Bladder microvascular endothelial cell (primary cell): ENCODE data around the gene KLKB1. TPM values are rescaled to one million over a fixed set of nuclear protein-coding genes. Genes with fewer than 3 reads are reported as not detected.

Experiments used
- total RNA-seq: library from RNA; depleted of rRNA; stranded (reverse); fragments of >200 nt; gene quantifications from 2 replicates; pipeline ENCODE4 v1.2.3, GENCODE V29; 2014

KLKB1 gene
- 0.06 and 0.16 TPM in 2 replicates for total RNA-seq

GRCh38 chr4:186227221-186227620 is at the start of gene KLKB1:
TSS of gene KLKB1 (plus strand) at chr4:186227507. CDS start at chr4:186228196, 689 bp downstream.

GRCh38 chr4:186191200-186192065 is 35.9 kb upstream of the KLKB1 start, which contains the start of gene CYP4V2:
TSS of gene CYP4V2 (plus strand) at chr4:186191567. CDS start at chr4:186191824, 257 bp downstream.

GRCh38 chr4:186265683-186266652 is 38.7 kb downstream of the KLKB1 start, which contains the start of gene F11:
TSS of gene F11 (plus strand) at chr4:186266189. CDS start at chr4:186267137, 948 bp downstream.

Other genes with a start within 250 kb of the KLKB1 start
- 1.6 and 1.9 TPM in 2 replicates for gene TLR3, start 158.4 kb upstream of the KLKB1 start, total RNA-seq
- gene FAM149A, start 122.8 kb upstream of the KLKB1 start, total RNA-seq: 0.19 and 0.32 TPM in 2 replicates
- 3.6 and 3.7 TPM in 2 replicates for gene CYP4V2, start 35.9 kb upstream of the KLKB1 start, total RNA-seq
- not detected in 2 replicates for gene F11, start 38.7 kb downstream of the KLKB1 start, total RNA-seq